Frontal cortex (tissue), 4 donors: Measurements from ENCODE around the gene SHROOM3. TPM values are rescaled to one million over a fixed set of nuclear protein-coding genes. Genes with fewer than 3 reads are reported as not detected.

Source experiments
- DNase-seq, 2 donors: peaks; one replicate each; pipeline ENCODE4 v3.0.0; 2012; ENCODE audit warnings: low spot score in 2 of 2
- FAIRE-seq: peaks from 2 replicates; lab custom pipeline; 2012; peaks lifted over from hg19 to GRCh38; lab: Jason Lieb, UNC
- total RNA-seq: library from RNA; depleted of rRNA; stranded (reverse); fragments of >200 nt; gene quantifications from one replicate; pipeline ENCODE4 v1.2.3, GENCODE V29; 2014
- donor health status: control.
- donor health status: control.
- donor health status: control.

The SHROOM3 gene
- total RNA-seq, 1 donor from 2014 or later = 9.8 TPM

GRCh38 chr4:76751612-76752343, 316.7 kb downstream of the SHROOM3 start:
- DNase-seq (no peak), FAIRE-seq (no peak)

DNA sequence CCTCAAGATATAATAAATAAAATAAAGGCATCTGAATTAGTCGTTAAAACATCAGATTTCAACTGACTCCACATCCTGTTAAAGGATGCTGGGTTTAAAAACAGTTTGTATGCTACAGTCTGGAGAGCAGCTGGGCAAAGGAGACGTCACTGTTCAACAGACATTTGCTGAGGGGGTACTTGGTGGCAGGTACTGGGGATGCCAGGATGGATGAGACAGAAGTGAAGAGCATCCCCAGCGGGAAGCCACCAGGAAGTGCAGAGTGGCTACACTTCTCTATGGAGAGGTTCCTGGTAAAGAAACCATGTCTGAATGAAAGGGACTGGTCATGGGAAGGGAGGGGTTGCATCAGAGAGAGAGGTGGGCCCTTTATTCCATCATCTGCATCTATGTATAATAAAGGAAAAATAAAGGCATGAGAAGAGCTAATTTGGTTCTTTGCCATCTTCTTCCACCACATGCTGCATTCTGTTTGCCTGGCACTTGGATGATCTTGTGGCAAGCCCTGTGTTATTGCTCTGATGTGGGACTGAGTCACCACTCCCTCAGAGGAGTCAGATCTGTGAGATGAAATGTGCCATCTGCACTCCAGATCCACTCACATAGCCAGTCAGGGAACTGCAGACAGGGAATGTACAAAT, 318.0 kb downstream of the SHROOM3 start:
- FAIRE-seq (no peak), DNase-seq (no peak)

DNA sequence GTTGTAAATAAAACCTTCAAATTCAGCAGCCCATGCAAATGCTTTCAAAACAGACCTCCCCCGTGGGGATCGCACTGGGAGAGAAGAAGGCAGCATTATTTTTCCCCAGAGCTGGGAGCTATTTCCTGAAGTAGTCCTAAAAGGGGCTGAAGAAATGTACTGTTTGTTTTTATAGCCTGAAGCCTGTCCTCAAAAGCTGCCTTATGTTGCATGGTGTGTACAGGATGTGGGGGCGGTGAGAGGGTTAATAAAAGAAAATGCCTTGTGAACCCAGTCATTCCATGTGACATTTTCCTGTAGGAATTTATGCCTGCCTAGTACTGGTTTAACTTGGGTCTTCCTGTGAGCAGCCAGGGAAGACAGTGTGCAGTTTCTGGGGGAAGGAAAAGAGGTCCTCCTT, 318.8 kb downstream of the SHROOM3 start:
- DNase-seq (no peak), FAIRE-seq (no peak)

- DNase-seq = no peak
- FAIRE-seq = no peak
Measured at GRCh38 chr4:76754439-76754838, 319.4 kb downstream of the SHROOM3 start.

DNA sequence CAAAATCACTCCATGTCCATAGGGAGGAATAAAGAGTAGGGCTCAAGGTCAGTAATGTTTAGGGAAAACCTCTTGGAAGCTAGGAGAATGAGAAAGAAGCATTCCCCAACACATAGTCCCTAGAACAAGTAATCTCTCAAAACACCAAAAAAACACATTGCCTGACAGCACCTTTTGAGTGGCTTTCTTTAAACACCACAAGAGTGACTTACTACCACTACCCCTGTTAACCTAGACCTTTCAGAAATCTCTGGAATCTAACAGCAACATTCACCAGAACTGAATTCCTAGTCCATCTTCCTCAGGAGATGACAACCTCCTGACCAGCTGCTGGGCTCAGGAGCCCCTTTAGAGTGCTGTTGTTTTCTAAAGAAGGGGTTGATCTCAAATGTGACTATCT, 320.7 kb downstream of the SHROOM3 start:
- DNase-seq (no peak), FAIRE-seq (no peak)

- no peak for FAIRE-seq
- no peak for DNase-seq
Measured at GRCh38 chr4:76756416-76756815, 321.4 kb downstream of the SHROOM3 start.

DNA sequence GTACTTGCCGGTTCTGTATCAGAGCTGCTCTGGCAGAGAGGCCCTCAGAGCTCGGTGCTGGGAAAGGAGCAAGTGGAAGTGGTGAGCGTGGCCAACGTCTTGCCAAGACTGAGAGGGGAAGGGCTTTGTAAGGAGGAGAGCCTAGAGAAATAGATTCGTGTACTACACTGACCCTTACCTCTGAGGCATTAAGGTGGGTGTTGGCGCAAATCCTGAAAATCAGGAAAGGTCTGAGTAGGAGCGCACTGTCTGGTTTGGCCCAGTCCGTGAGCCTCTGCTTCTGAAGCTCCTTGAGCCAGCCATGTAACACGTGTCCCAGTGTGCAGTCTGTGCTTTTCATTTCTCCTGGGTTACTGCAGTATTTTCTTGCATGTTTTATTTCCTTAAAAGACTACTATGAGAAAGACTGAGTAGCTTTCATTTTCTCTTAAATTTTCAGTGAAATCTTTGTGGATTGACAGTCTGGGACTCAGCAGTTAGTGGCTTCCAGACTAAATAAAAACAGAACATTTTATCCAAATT, 322.4 kb downstream of the SHROOM3 start:
- FAIRE-seq = no peak
- no peak for DNase-seq

- FAIRE-seq = peak; percentile 19
Measured at GRCh38 chr4:76758290-76758882, 323.4 kb downstream of the SHROOM3 start.

DNA sequence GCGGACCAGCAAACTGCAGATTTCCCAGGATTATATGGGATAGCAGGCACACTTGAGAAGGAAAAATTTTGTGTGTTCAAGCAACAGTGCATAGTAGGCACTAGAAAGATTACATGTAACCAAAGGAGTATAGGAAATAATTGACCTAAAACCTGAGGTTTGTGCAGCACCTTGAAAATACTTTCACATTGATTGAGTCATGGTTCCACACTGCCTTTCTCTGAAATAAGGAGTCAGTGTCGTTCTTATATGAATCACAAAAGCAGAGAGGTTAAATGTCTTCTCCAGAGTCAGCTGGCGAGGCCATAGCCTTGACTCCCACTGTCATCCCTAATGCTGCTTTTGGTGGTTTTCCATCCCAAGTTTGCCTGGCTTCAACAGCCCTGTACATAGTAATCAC, 324.0 kb downstream of the SHROOM3 start:
- no peak for FAIRE-seq
- no peak for DNase-seq

More at GRCh38 chr4:76758290-76758882, 323.4 kb downstream of the SHROOM3 start:
- no peak for DNase-seq

- DNase-seq (no peak), FAIRE-seq (no peak)
Measured at GRCh38 chr4:76760193-76760592, 325.2 kb downstream of the SHROOM3 start.

DNA sequence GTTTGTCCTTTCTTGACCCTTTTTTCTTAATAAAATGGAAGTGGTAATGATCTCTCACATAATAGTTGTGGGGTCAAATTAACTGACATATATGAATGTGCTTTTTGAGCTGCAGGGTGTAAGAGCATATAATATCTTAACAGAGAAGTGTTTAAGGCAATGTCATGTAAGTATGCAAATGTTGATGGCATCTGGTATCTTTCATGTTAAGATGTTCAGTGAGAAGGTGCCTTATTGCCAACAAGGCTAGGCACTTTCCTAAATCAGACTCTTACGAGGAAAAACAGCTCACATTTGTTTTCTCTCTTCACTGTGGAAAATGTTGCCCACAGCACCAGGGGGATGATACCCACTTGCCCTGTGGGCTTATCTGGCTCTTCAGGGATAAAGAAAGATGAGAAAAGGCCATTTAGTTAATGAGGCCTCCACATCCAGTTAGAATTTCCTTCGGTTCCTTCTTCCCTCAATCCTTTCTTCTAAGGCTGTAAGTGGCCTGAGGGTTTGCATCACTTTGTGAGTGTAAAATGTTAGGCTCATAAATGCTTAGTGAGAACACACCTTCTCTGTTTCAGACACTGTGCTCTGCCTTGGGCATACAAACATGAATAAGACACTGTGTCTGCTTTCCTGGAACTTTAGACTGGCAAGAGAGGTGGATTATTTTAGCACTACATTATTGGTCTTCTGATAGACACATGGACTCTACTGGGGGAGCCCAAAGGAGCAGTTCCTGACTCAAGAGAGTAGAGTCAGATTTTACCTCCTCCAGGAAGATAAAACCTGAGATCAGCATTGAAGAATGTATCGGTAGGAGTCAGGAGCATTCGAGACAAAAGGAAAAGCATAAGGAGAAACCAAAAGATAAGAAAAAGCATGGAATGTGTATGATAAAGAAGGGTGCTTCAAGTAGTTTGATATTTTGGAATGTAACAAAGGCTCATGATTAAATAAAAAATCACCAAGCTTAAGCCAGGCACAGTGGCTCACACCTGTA, 327.4 kb downstream of the SHROOM3 start:
- DNase-seq (no peak), FAIRE-seq (no peak)

- FAIRE-seq = no peak
- DNase-seq = no peak
Measured at GRCh38 chr4:76764251-76764650, 329.2 kb downstream of the SHROOM3 start.

DNA sequence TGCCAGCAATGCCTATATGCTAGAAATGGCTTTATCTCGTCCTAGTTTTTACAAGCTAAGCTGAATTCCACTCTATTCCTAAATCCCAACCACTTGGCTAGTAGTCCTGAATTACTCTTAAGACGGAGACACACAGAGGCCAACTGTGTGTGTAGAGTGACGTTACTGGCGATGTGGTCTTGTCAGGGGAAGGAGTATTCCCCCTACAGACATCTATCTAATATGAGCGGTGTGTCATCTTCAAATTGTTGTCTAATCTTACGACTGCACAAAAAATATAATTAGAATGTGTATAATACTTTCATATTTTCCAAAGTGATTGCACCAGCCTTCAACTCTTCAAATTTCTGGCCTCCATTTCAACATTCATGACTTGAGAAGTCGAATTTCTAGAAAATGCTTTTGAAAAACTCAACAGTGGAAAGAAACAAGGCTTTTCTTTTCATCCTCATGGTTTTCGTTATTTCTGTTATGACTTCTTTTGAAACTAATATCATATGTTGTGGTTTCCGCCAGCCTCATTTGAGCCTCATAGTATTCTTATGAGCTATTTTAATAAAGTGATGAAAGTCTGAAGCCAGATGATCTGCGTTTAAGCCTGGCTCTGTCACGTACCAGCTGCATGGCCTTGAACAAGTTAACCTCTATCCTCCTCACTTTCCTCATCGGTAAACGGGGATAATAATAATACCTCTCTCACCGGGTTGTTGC, 330.6 kb downstream of the SHROOM3 start:
- FAIRE-seq (no peak), DNase-seq (no peak)

DNA sequence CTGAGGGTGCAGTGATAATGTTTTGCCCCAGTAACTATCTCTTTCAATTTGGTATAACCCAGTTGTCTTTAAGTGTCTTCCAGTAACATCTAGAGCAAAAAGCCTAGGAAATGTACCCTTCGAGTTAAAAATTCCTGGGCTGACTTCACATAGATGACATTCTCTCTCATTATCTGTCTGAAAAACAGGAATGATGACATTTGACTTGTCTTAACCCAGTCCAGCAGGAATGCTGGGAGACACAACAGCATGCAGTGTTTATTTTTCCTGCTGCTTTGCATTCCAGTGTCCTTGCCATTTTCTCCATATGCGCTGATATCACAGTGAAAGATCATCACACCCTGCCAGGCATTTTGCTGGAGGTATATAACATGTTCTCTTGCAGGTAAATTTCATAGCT, 333.0 kb downstream of the SHROOM3 start:
- FAIRE-seq (no peak), DNase-seq (no peak)

GRCh38 chr4:76772498-76773106, 337.6 kb downstream of the SHROOM3 start:
- FAIRE-seq = no peak

DNA sequence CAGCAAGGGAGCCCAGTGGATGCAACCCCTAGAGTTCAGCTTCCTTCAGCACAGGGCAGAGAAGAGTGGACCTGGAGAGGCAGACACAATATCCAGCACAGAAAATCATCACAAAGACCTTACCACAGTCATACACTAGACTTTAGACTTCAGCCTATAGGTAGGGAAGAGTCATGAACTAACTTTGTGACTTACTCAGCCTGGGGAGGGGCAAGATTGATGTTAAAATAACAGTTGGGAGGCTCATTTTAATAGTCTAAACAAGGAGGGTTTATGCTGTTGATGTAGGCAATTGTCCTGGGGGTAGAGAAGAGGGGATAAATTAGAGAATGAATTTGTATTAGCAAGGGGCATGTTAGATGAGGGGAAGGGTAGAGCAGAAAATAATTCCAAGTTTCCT, 338.7 kb downstream of the SHROOM3 start:
- DNase-seq (no peak), FAIRE-seq (no peak)

More at GRCh38 chr4:76772498-76773106, 337.6 kb downstream of the SHROOM3 start:
- DNase-seq = no peak

DNA sequence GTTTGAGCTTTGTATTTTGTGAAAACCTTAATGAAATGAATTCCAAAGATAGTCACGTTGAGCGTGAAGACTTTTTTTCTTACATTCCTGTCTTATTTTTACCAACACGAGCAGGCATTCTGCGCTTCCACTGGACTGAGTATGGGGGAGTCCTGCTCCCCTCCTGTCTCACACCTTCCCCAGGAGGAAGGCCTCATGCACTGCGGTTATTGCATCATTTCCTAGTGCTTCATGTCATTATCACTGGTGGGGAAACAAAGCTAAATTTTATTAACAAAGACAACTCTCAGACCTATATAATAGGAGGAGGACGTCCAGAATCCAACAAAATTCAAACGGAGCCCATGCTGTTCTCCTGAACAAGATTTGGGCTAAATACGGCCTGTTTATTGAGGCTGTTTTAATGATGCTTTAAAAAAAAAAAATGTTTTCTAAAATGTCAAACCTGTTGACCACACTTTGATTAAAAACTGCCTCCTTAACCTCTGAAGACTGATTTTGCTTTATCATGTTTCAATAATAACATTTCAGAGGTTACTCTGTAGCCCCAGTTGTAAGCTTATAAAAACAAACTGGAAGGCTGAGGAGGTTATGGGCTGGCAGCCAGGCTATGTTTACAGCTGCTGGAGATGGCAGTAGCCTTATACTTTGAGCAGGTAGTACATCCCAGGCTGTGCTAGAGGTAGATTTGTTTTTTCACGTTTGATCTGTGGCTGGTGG, 344.9 kb downstream of the SHROOM3 start:
- no peak for FAIRE-seq

More for the DNA sequence above, 344.9 kb downstream of the SHROOM3 start:
- DNase-seq = no peak
